Peyer's patch (tissue), 4 donors: Measurements from ENCODE around the gene TNS3.

Experiments
- POLR2A ChIP-seq, 2 donors: fragments of 450-650 bp; IDR thresholded peaks; one replicate each; pipeline ENCODE4 v1.5.1; 2017; ENCODE audit warnings: antibody characterized with exemption in 2 of 2, mild to moderate bottlenecking in 2 of 2, moderate library complexity in 2 of 2
- TF ChIP-seq, protein P1 (sequence below), 6 experiments: fragments of 450-650 bp in 4 of 6; fragments of 200-600 bp in 2 of 6; sonication (generic) in 1 of 6; IDR thresholded peaks; one replicate each; pipeline ENCODE4 v1.5.1; 2017 to 2019; ENCODE audit warnings: antibody characterized with exemption in 6 of 6, mild to moderate bottlenecking in 3 of 6, moderate library complexity in 1 of 6

DNA sequence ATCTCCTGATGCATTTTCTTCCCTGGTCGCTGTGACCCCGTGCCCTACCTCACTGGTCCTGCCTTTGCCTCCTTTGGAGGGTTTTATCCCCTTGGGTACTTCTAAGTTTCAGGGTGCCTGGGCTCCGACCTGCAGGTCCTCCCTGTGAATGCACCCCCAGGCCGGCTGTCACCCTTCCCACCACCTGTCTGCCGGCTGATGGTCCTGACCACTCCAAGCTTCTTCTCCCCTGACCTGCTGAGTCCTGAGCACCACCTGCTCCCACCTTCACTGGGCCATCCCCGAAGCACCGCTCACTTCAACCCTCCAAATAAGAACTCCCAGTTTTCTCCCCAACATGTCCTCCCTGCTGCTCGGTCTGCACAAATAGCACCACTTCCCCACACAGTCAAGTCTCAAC, 33.4 kb downstream of the TNS3 start:
- no peak for TF ChIP-seq POLR2A (IDR thresholded peaks at IDR 0.05)
- TF ChIP-seq, protein P1, sequence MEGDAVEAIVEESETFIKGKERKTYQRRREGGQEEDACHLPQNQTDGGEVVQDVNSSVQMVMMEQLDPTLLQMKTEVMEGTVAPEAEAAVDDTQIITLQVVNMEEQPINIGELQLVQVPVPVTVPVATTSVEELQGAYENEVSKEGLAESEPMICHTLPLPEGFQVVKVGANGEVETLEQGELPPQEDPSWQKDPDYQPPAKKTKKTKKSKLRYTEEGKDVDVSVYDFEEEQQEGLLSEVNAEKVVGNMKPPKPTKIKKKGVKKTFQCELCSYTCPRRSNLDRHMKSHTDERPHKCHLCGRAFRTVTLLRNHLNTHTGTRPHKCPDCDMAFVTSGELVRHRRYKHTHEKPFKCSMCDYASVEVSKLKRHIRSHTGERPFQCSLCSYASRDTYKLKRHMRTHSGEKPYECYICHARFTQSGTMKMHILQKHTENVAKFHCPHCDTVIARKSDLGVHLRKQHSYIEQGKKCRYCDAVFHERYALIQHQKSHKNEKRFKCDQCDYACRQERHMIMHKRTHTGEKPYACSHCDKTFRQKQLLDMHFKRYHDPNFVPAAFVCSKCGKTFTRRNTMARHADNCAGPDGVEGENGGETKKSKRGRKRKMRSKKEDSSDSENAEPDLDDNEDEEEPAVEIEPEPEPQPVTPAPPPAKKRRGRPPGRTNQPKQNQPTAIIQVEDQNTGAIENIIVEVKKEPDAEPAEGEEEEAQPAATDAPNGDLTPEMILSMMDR (IDR thresholded peaks at IDR 0.05), result no peak
